ENCODE results near the gene AKR1C1.
"Not testable (repeated sequence)": the region's sequence is repeated elsewhere in the genome, so short reads cannot be mapped to it uniquely, and the experiment has no call there.

Gene AKR1C1

DNA sequence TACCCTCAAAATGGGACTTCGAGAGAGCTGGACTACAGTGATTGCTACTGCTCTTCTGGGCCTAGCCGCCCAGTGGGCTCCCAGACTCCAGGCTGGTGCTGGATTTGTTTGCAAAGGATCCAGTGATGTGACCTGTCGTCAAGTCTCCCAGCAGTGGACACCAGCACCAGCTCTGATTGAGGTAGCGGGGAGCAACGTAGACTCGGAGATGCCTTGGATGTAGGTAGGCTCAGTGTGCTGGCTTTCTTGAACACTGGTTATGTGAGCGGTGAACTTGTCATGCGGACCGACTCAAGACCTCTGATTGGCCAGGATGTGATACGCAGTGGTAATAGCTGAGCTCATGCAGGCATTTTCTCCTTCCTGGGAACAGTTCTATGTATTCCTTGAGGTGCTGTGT is 21.0 kb downstream of the AKR1C1 start:
- no peak for DNase-seq

DNA sequence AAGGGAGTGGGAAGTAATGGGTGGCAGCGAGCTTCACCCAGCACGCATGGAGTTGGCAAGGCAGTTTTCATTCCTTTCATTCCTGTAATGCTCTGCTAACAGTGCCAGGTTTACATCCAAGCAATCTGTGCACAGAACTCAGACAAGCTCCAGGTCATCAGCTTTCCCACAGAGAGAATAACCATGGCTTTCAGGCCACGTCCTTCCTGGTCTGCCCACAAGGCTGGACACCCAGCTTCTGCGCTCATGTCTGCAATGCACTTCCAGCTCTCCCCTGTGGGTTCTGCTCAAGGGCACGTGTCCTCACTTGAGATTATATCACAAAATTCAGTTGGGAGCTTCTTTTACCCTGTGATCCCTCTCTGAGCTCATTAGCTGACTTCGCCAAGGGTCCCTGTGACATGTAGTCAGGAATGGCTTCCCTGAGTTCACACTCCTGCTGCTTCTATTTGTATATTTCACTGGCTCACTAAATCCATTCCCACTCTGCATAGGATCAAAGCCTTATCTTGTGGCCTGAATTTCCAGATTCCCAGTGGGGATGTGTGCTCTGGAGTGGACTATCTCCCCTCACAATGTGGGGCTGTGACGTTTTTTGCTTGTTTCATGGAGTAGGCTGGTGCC is 21.9 kb downstream of the AKR1C1 start:
- DNase-seq = no peak

DNA sequence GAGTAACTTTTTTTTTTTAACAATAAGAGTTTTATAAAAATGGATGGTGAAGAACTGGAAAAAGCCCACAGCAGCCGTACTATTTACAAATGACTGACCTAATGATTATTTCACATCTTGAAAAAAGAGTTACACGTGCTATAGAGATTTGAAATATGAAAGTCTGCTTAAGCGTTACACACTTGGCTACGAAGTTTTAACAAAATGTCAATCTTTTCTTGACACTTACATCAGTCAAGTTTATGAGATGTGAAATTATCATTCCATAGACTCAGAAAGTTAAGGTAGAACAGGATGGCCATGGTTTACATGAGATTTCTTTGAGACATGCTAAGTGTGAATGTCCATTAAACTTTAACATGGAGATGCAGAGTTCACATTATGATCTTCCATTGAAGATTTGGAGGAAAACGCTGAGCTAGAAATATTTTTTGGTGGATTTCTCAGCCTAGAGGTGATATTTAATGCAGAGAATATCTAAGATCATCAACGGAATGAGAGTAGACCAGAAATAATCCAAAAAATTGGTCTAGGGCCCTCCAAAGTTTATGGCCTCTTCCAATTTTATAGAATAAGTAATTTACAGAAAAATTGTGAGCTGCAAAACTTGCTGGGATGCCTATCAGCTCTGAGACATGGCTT is 24.9 kb downstream of the AKR1C1 start:
- not testable (repeated sequence) for DNase-seq

DNA sequence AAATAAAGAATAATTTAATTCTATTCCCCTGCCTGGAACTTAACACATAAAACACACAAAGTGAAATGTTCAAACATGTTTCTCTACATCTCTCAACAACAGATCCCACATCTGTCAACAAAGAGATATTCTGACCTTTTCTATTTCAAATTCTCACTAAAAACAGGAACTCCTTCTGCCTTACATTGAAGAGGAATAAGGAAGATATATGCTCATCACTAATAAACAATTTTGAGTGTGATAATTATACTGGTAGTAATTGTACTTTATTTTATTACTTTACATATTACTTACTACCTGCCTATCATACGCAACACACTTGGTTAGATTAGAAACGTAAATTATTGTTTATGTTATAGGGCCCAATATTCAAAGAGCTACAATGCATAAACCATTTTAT is 27.0 kb downstream of the AKR1C1 start:
- no peak for DNase-seq

DNA sequence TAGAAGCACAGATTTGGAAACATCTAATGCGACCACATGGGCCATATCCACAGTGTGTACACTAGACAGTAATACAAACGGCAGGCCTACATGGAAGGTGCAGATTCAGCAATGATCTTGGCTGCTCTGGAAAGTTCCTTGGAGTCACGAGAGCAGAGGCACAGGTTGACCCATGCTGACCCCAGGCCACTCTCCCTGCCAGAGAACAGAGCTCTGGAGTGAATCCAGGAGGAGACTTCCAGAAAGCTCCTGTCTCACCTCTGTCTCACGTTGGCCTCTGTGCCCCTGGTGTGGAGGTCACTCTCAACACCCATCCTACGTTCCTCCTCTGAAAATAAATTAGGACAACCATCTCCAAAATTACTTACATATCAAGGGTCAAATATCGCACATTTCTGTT is 28.2 kb downstream of the AKR1C1 start:
- not testable (repeated sequence) for DNase-seq

DNA sequence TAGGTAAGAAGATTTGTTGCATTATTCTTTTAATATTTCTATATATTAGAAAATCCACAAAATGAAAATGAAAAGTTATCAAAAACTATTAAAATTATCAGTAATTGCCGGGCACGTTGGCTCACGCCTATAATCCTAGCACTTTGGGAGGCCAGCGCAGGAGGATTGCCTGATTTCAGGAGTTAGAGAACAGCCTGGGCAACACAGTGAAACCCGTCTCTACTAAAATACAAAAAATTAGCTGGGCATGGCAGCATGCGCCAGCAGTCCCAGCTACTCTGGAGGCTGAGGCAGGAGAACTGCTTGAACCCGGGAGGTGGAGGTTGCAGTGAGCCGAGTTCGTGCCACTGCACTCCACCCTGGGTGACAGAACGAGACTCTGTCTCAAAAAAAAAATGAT is 29.3 kb downstream of the AKR1C1 start:
- DNase-seq = not testable (repeated sequence)

DNA sequence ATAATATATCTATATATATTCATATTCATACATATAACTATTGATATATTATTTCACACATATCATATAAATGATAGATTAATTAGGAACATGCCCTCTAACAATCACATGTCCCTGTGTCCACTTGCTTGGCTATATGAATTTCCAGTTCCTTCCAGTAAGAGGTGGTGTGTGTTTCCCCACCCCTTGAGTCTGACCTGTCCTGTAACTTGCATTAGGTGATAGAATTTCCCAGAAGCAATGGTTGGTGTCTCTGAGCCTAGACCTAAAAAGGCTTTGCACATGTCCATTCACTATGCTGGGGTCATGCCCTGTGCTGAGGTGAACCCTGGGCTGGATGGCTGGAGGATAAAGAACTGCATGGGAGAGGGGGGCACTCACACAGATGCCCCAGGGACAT is 31.0 kb downstream of the AKR1C1 start:
- DNase-seq = not testable (repeated sequence)

DNA sequence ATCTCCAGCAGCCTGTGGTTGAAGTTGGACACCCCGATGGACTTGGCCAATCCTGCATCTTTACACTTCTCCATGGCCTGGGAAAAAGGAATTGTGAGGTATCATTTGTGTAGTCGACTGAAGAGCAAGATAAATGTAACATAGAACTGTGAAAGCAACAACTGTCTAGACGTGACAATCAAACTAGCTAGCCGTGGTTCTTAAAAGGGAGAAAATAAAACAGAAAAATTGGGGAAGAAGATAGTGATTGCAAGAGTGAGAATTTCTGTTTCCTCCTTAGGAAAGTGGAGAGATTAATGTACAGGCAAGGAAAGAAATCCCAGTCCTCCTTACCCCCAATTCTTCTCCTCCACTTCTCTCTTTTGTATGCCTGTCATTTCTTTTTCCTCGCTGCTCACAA is 35.5 kb downstream of the AKR1C1 start:
- no peak for DNase-seq

DNA sequence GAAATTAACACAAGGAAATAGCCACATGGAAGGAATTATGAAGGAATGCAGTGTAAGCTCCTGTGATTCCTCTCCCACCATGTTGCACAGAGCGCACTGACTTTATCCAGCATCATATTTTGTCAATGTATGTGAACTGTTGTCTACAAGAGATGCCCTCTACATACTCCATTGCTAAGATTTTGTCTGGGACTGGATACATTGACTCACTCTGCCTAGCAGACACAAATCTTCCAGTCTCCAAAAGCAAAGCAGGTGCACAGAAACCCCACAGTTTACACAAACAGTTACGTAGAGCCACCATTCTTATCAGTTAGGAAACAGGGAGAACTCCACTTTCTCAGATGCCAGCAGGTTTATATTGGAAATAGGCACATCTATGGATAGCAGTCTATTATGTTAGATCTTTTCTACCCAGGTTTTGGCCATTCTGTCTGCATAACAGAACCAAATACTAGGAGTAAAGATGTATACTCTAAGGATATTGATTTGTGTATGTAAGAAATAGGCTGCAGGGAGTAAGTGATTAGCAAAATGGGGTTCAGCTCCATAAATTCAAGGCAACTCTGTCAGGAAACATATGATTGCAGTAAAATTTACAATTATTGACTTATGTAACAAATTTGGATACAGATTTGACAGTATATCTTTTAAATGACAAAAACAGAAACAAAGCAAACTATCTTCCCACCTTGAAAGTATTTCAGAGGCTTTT is 39.0 kb downstream of the AKR1C1 start:
- DNase-seq = no peak

DNA sequence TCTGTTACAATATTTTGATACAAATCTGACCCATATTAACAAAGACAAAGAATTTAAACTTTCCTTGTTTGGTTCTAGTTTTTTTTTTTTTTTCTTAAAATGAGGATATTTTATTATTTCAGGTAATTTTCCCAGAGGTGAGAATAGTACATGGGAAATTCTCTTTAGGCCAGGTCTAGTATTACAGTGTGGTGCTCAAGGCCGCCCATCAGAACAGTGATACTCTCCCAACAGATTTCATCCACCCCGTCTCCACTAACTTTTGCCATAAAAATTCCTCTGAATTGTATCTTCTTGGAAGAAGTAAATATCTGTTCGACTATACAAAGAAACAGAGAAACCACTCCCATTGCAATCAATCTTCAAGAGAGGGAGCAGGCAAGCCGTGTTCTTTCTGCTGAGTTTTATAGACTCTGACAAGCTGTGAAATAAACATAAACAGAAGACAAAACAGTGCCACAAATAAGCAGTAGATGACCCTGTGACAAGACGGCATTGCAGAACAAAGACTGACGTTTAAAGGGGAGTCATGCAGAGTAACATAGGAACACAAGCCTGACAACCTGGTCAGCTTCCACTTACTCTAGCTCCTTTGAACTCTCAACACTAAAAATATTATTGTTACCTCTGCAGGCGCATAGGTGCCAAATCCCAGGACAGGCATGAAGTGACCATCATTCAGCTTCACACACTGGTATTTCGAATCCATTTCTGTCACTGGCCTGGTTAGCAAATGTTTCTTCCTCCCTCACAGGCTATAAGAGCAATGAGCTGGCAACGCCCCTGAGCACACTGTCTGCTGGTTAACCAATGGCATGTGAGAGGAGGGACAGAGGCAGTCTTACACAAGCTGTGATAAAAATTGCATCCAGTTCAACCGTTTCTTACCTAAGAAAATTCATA is 40.2 kb downstream of the AKR1C1 start, which contains the start of gene AKR1C2:
Gene AKR1C2 (minus strand): TSS at position 731 of the 903 bp plus-strand sequence. CDS start 22 bp downstream, at position 709.
- DNase-seq = not testable (repeated sequence)

DNA sequence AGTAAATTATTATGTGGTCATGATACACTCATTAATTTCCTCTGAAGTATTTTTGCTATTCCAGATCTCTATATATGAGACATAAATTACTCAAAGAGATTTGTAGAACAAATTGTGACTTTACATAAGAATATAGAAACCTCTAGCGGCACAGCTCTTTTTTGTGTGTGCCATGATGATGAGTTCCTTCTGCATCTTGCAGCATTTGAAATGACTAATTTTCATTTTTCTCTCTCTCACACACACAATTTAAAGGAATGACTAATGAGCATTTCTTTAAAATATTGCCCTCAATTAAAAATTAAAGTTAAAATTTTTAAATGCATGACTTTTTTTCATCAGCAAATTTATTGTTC is 40.8 kb downstream of the AKR1C1 start:
- DNase-seq = not testable (repeated sequence)

DNA sequence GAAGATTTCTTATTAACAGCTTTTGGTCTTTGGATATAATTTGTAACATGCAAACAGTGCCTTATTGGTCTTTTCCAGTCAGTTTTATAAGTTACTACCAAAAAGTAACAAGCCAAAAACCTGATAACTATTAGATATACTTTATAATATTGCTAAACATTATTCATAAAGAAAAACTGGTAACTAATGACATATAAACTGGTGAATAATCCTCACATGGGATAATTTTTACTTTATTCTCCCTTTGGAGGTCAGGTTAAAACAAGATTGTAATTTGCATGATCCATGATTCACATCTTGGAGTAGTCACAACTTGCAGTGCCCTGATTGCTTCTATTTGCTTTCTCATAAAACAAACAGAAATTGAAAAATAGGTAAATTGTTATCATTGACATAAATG is 41.3 kb downstream of the AKR1C1 start:
- not testable (repeated sequence) for DNase-seq

DNA sequence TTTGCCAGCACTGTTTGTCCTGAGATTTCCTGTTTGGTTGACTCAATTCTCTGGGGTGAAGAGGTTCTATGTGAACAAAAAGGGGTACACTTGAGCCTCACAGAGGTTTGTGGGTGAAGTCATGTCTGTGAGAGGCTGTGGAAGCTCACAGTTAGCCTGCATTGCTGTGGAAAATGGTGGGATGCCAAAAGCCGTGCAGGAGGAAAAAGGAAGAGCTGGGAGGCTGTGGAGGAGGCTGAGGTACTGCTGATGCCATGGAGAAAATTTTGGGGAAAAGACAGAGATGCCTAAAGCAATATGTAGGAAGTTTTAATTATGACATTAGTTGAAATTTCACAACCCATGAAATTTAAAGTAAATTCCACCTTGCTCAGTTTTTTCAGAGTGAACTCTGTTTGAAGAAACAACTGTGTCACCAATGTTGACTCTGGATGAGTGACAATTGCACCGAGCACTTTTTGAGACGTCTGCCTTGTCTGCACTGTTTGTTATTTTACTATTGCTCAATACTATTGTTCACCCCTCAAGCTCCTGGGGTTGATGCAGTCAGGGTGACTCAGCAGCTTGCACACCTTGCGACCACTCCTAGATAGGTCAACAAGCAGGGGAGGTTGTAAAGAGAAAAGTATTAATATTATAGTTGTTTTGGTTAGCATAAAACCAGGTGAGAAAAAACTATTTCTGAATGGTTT is 45.8 kb downstream of the AKR1C1 start:
- DNase-seq = not testable (repeated sequence)

DNA sequence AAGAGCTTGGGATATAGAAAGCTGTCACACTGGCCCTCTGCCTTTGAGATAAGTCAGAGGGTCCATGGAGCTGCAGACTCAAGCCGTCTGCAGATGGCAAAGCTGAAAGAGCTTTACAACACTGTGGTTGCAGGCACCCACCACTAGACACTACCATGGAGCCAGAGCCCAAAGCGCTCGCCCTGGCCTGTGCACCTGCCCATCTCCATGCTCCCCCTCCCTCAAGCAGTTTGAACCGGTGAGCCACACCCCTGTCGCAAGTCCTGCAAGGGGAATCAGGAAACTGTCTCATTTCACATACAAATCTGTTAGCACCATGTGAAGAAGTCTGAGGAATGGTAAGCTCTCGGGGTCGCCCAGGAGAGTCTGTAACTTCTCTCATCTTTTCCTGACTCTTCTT is 46.8 kb downstream of the AKR1C1 start:
- not testable (repeated sequence) for DNase-seq

DNA sequence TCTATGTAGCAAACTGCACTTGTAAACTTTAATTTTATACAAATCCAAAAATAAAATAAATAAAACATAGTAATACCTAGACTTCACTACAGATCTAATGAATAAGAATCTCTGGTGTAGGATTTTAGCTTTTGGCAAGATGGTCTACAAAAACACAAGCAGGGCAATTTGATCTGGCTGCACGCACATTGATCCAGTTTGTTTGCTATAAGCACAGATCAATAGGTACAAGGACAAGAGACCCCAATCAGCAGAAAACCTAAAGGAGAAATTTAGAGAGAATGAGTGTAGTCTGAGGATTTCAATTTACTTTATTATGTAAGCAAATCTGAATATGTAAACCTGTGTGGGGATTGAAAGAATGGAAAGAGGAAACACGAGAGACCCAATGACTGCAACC is 48.2 kb downstream of the AKR1C1 start:
- DNase-seq = not testable (repeated sequence)

DNA sequence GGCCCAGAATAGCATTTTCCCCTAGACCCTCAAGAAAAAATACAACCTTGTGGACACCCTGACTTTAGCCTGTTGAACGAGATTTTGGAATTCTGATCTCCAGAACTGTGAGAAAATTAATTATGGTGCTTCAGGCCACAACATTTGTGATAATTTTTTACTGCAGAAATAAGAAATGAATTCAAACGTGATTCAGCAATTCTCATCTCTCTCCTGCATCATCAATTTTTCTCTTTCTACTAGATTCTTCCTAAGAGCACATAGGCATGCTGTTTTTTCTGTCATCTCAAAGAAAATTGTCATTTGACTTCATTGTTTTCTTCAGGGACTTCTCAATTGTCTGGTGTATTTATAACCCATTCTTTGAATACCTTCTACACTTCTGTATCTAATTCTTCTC is 49.4 kb downstream of the AKR1C1 start:
- DNase-seq = no peak

DNA sequence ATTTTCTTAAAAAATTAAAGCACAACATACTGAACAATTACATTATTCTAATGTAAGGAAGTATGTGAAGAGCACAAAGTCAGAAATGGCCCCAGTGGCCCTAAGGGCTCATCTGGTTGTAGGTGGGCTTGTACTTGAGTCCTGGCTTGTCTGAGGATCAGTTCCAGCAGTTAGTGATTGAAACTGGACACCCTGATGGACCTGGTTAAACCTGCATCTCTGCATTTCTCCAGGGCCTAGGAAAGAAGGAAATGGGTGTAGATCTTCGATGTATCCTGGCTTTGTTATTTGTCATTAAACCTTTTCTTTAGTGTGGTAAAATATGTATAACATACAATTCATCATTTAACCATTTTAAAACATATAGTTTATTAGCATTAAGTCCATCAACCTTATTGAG is 50.2 kb downstream of the AKR1C1 start:
- no peak for DNase-seq

DNA sequence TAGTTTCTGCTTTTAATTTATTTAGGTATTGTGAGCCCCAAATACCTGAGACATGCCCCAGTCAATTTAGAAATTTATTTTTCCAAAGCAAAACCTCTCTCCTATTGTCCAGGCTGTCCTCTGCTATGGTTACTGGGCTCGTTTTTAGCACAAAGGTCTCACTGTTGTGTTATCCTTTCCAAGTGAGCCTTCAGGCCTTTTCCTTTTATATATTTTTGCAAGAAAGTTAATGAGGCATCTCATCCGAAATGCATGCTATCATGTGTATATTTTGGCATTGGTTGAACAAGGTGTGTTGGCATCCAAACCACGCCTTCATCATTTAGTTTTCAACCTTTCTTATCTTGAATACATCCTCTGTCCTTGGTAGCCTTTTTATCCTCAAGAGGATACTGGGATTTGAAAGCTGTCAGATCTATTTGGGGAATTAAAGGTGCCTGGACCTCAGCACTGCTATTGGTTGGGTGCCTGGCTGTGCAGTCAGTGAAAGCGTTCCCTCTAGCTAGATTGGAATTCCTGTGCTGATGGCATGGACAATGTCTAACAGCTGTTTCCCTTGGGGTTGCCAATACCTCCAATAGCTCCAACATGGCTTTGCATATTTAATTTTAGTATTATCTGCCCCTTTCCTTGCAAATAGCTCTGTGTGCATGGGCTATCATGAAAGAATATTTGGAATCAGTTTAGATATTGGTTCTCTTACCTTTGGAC is 51.1 kb downstream of the AKR1C1 start:
- DNase-seq = not testable (repeated sequence)

DNA sequence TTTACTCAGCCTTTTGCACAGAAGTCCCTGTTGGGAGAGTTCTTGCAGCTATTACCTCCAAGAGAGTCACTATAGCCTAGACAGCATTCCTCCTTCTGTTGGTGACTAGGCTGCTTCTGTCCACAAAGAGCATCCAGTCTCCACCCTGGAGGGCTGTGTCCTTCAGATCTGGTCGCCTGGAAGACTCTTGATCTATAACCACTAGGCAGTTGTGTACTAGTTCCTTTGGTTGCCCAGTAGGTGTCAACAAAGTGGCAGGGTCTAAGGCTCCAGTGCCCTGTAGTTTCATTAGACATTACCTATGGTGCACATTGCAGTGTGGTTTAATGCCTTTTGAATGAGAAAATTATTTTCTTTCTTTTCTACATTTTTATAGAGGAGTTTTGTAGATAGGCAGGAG is 51.7 kb downstream of the AKR1C1 start:
- DNase-seq = no peak

DNA sequence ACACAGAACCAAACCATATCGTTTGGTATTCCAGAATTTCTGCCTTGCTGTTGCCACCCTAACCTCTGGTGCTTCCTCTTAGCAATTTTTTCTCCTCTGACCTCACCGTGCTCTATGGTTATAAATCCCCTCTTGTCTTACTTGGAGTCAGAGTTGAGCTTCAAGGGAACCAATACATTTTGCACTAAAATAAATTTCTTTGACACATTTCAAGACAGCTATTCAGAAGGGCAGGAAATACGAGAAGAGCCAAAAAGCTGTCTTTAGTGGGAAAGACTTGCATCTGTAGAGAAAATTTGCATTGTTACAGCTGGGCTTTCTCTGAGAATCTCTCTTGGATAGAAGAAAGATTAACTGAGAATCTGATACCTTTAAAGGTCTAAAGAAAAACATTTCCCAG is 54.9 kb downstream of the AKR1C1 start:
- DNase-seq = no peak

DNA sequence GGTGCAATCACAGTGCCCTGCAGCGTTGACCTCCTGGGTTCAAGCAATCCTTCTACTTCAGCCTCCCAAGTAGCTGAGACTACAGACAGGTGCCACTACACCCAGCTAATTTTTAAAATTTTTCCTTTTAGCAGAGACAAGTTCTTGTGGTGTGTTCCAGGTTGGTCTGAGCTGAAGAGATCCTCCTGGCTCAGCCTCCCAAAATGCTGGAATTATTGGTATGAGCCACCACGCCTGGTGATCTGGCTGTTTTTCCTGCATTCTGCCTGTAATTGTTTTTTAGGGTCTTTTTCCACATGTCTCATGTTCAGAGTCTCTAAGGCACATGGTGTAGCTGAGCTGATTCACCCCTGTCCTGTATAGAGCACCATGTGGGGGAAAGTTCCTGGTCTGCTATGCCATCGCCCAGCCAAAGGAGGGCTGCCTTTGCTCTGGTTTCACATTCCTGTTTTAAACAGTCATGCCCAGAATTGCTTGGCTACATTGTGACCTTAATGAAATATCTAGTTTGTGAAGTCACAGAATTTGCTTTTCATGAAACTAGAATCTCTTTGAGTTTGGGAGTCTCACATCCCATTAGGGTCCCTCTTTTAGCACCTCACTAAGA is 55.6 kb downstream of the AKR1C1 start:
- DNase-seq = not testable (repeated sequence)
